ENCODE measurements around the gene CLCN2.

Gene CLCN2

DNA sequence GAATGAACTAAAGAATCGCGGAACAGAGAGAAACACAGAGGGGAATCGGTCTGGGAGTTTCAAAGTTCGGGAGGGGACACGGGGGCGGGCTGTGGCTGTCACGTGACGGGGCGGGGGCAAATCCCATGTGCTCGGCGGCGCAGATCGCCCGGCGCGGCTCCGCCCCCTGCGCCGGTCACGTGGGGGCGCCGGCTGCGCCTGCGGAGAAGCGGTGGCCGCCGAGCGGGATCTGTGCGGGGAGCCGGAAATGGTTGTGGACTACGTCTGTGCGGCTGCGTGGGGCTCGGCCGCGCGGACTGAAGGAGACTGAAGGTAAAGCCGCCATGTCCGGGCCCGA, 47.1 kb downstream of the CLCN2 start, which contains the start of gene EIF4G1:
Gene EIF4G1 (plus strand): TSS at position 244 of the 337 bp plus-strand sequence. CDS start 1,191 bp downstream, outside the sequence.
- H3K27ac ChIP-seq (ENCODE audit: low read length), result peak within 1 kb of the TSS; percentile 84
- peak within 1 kb of the TSS; percentile 97 for H3K4me3 ChIP-seq (ENCODE audit: low read length)

DNA sequence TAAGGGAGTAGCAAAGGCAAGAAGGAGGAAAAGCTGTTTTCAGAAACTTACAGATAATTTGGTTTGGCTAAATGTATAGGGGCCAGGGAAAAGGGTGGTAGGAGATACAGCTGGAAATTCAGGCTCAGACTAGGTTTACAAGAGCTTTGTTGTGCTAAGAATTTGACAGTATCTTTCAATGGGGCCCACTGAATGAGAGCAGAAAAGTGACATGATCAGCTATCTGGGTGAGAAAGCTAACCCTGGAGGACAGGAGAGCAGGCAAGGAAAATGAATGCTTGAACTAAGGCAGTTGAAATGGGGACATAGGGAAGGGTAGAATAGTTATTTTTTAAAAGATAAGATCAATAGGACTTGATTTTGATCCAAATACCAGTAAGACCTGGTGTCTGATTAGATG, 49.8 kb downstream of the CLCN2 start:
- no peaks in the 10 kb centered on the region for H3K9me3 ChIP-seq (ENCODE audit: insufficient read depth, low read depth, low read length)
- no peak overlapping the region for H3K4me3 ChIP-seq (ENCODE audit: low read length)
- no peak overlapping the region for H3K27ac ChIP-seq (ENCODE audit: low read length)
- peaks cover 33% of the 10 kb centered on the region for H3K36me3 ChIP-seq (ENCODE audit: insufficient read depth, low read depth, low read length)
- no peaks in the 10 kb centered on the region for H3K27me3 ChIP-seq (ENCODE audit: insufficient read depth, low read length)
- no peaks in the 10 kb centered on the region for H3K4me1 ChIP-seq (ENCODE audit: insufficient read depth, low read length)
- no peak overlapping the region for H3K9ac ChIP-seq (ENCODE audit: low read depth, low read length)

More for the DNA sequence above, 47.1 kb downstream of the CLCN2 start, which contains the start of gene EIF4G1:
- Histone ChIP-seq H3K9me3 (ENCODE audit: insufficient read depth, low read depth, low read length) (no peaks in the 10 kb centered on the region), H3K36me3 (ENCODE audit: insufficient read depth, low read depth, low read length) (peaks cover 33% of the 10 kb centered on the region), H3K9ac (ENCODE audit: low read depth, low read length) (peak within 1 kb of the TSS; percentile 94), H3K4me1 (ENCODE audit: insufficient read depth, low read length) (no peaks in the 10 kb centered on the region), H3K27me3 (ENCODE audit: insufficient read depth, low read length) (no peaks in the 10 kb centered on the region)

DNA sequence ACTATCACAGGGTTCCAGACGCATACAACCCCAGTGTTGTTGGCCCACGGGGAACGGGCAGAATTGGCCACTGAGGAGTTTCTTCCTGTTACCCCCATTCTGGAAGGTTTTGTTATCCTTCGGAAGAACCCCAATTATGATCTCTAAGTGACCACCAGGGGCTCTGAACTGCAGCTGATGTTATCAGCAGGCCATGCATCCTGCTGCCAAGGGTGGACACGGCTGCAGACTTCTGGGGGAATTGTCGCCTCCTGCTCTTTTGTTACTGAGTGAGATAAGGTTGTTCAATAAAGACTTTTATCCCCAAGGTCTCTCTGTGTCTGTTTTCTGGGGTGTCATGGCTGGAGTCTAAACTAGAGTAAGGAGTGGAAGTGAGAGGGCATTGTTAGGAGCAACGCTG, 52.7 kb downstream of the CLCN2 start:
- no peaks in the 10 kb centered on the region for H3K9me3 ChIP-seq (ENCODE audit: insufficient read depth, low read depth, low read length)
- no peaks in the 10 kb centered on the region for H3K27me3 ChIP-seq (ENCODE audit: insufficient read depth, low read length)
- H3K4me1 ChIP-seq (ENCODE audit: insufficient read depth, low read length), result no peaks in the 10 kb centered on the region
- no peak overlapping the region for H3K9ac ChIP-seq (ENCODE audit: low read depth, low read length)
- no peak overlapping the region for H3K4me3 ChIP-seq (ENCODE audit: low read length)
- no peak overlapping the region for H3K27ac ChIP-seq (ENCODE audit: low read length)
- peaks cover 55% of the 10 kb centered on the region for H3K36me3 ChIP-seq (ENCODE audit: insufficient read depth, low read depth, low read length)

DNA sequence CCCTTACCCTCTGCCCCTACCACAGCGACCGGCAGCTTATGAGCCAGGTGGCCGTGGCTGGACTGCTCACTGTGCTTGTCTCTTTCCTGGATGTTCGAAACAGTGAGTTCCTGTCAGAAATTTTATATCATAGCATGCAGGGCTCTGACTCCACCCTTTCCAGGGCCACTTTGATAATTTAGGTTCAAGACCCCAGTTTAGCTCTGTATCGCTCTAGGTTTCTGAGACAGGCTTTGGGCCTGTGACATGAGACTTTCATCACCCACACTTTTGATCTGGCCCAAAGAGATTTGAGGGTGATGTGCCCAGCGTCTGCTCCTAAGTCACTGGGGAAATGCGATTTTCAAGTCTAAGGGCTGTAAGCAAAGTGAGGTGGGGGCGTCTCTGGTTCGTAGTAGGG, 53.5 kb downstream of the CLCN2 start:
- Histone ChIP-seq H3K36me3 (ENCODE audit: insufficient read depth, low read depth, low read length) (peaks cover 63% of the 10 kb centered on the region), H3K9me3 (ENCODE audit: insufficient read depth, low read depth, low read length) (no peaks in the 10 kb centered on the region)

DNA sequence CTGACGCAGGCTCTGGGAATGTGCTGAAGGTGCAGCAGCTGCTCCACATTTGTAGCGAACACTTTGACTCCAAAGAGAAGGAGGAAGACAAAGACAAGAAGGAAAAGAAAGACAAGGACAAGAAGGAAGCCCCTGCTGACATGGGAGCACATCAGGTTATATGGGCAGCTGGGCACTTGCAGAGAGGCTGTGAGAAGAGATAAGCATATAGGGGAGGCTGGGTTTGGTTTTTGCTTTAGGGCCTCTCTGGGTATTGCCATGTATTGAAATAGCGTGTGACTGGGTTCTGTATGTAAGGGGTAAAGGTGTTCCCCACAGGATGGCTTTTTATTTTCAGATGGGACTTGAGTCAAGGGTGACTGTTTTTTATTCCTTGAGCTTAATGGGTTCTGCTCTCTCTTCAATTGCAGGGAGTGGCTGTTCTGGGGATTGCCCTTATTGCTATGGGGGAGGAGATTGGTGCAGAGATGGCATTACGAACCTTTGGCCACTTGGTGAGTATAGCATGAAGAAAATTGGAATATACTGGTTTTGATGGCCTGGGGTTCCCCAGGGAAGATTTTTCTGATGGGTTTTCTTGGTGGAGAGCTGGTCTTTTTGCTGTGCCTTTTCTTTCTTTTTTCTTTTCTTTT, 54.9 kb downstream of the CLCN2 start:
- H3K4me3 ChIP-seq (ENCODE audit: low read length), result no peak overlapping the region
- H3K9me3 ChIP-seq (ENCODE audit: insufficient read depth, low read depth, low read length), result no peaks in the 10 kb centered on the region
- H3K4me1 ChIP-seq (ENCODE audit: insufficient read depth, low read length), result no peaks in the 10 kb centered on the region
- H3K27ac ChIP-seq (ENCODE audit: low read length), result no peak overlapping the region
- H3K27me3 ChIP-seq (ENCODE audit: insufficient read depth, low read length), result no peaks in the 10 kb centered on the region
- H3K36me3 ChIP-seq (ENCODE audit: insufficient read depth, low read depth, low read length), result peaks cover 78% of the 10 kb centered on the region
- no peak overlapping the region for H3K9ac ChIP-seq (ENCODE audit: low read depth, low read length)

More for the DNA sequence above, 53.5 kb downstream of the CLCN2 start:
- no peak overlapping the region for H3K4me3 ChIP-seq (ENCODE audit: low read length)
- no peak overlapping the region for H3K9ac ChIP-seq (ENCODE audit: low read depth, low read length)
- no peaks in the 10 kb centered on the region for H3K4me1 ChIP-seq (ENCODE audit: insufficient read depth, low read length)
- no peak overlapping the region for H3K27ac ChIP-seq (ENCODE audit: low read length)
- no peaks in the 10 kb centered on the region for H3K27me3 ChIP-seq (ENCODE audit: insufficient read depth, low read length)

DNA sequence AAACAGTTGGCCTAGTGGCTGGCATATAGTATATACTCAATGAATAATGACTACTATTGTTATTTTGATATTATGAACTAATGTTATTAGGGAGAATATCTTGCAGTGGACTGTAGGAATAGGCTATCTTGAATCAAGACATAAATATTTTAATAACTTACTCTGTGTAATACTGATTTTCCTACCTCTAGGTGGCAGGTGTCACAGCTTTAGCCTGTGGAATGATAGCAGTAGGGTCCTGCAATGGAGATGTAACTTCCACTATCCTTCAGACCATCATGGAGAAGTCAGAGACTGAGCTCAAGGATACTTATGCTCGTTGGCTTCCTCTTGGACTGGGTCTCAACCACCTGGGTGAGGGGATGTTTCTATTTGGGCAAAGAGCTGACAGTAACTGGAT, 55.8 kb downstream of the CLCN2 start:
- Histone ChIP-seq H3K4me1 (ENCODE audit: insufficient read depth, low read length) (no peaks in the 10 kb centered on the region), H3K4me3 (ENCODE audit: low read length) (no peak overlapping the region), H3K9me3 (ENCODE audit: insufficient read depth, low read depth, low read length) (no peaks in the 10 kb centered on the region), H3K27me3 (ENCODE audit: insufficient read depth, low read length) (no peaks in the 10 kb centered on the region), H3K9ac (ENCODE audit: low read depth, low read length) (no peak overlapping the region), H3K27ac (ENCODE audit: low read length) (no peak overlapping the region), H3K36me3 (ENCODE audit: insufficient read depth, low read depth, low read length) (peaks cover 86% of the 10 kb centered on the region)

DNA sequence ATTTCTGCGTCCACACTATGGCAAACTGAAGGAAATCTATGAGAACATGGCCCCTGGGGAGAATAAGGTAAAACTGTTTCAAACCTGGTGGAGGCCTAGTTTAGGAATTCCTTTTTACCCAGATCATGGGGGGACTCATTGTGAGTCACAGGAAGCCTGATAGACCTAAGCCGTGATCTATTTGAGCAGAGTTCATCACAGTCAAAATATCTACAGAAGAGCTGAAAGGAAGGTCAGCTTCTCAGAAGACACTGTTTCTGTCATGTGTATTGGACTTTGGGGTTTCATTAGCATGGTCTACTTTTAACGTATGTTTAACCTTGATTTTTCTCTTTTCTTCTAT, 61.1 kb downstream of the CLCN2 start:
- peak overlapping the region; percentile 94; the same call in 1 of the 2 replicates for H3K9ac ChIP-seq (ENCODE audit: low read depth, low read length)
- H3K27me3 ChIP-seq (ENCODE audit: insufficient read depth, low read length), result no peaks in the 10 kb centered on the region
- H3K4me1 ChIP-seq (ENCODE audit: insufficient read depth, low read length), result no peaks in the 10 kb centered on the region
- no peak overlapping the region for H3K27ac ChIP-seq (ENCODE audit: low read length)
- peak overlapping the region; percentile 96 for H3K4me3 ChIP-seq (ENCODE audit: low read length)
- H3K9me3 ChIP-seq (ENCODE audit: insufficient read depth, low read depth, low read length), result no peaks in the 10 kb centered on the region
- H3K36me3 ChIP-seq (ENCODE audit: insufficient read depth, low read depth, low read length), result peaks cover 55% of the 10 kb centered on the region

DNA sequence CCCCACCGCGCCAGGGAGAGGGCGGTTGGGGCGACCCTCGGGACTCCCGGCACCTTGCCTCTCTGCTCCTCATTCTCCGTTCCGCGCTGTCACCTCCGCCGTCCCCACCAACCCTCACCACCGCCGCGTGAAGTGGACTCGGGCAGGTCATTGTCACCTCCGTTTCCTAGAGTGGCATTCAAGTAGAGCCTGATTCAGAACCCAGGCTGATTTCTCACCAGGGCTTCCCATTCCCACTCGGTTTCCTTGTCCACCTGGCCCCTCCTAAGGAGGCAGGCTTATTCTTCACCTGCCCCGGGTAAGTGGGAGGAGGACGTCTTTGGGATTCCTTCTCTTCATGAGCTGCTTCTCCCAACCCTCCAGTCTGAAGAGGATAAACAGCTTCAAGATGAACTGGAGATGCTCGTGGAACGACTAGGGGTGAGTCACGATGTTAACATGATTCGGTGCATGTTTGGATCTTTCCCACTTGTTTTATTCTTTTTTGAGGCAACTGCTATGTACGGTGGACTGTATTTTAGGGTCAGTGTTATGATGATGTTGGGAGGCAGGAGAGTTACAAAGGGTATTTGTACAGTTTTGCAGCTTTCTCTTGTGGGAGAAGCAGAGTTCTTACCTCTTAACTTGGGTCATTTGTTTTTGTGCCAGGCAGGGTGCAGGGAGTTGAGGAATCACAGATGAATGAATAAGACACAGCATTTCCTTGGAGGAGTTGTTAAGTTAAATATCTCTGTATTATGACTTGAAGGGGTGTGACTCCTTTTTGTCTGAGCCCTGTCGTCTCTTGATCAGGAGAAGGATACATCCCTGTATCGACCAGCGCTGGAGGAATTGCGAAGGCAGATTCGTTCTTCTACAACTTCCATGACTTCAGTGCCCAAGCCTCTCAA, 61.7 kb downstream of the CLCN2 start:
- Histone ChIP-seq H3K9me3 (ENCODE audit: insufficient read depth, low read depth, low read length) (no peaks in the 10 kb centered on the region), H3K4me3 (ENCODE audit: low read length) (peak overlapping the region; percentile 96), H3K4me1 (ENCODE audit: insufficient read depth, low read length) (no peaks in the 10 kb centered on the region), H3K27me3 (ENCODE audit: insufficient read depth, low read length) (no peaks in the 10 kb centered on the region), H3K9ac (ENCODE audit: low read depth, low read length) (peak overlapping the region; percentile 94), H3K36me3 (ENCODE audit: insufficient read depth, low read depth, low read length) (peaks cover 49% of the 10 kb centered on the region), H3K27ac (ENCODE audit: low read length) (peak overlapping the region; percentile 30)

DNA sequence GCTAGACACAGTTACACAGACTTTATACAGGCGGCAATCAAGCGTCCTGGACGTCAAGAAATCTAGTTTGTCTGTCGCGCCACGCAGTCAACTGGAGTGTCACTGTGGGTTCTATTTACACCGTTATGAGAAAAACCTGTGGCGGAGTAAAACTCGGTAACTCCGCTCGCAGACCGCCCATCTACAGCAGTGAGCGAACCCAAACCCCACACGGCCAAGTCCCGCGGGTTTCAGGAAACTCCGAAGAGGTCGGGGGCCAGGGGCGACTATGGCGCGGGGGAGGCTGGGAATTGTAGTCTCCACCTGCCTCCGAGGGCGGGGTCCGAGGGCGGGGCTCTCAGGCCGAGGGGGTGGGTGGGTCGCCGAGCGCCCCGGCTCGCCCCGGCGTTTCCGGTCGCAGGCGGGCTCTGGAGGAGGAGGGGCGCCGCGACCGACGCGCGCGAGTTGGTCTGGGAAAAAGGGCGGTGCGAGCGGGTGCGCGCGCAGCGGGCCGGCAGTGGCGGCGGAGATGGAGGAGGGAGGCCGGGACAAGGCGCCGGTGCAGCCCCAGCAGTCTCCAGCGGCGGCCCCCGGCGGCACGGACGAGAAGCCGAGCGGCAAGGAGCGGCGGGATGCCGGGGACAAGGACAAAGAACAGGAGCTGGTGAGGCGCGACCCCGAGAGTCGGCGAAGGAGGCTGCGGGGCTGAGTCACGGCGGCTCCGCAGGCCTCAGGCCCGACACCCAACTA, 62.5 kb downstream of the CLCN2 start, which contains the start of gene PSMD2:
Gene PSMD2 (plus strand): TSS at position 483 of the 729 bp plus-strand sequence. CDS start 26 bp downstream, at position 509.
- Histone ChIP-seq H3K9ac (ENCODE audit: low read depth, low read length) (peak within 1 kb of the TSS; percentile 94), H3K9me3 (ENCODE audit: insufficient read depth, low read depth, low read length) (no peaks in the 10 kb centered on the region), H3K4me1 (ENCODE audit: insufficient read depth, low read length) (no peaks in the 10 kb centered on the region), H3K36me3 (ENCODE audit: insufficient read depth, low read depth, low read length) (peaks cover 41% of the 10 kb centered on the region), H3K27me3 (ENCODE audit: insufficient read depth, low read length) (no peaks in the 10 kb centered on the region), H3K27ac (ENCODE audit: low read length) (peak within 1 kb of the TSS; percentile 30), H3K4me3 (ENCODE audit: low read length) (peak within 1 kb of the TSS; percentile 96)

DNA sequence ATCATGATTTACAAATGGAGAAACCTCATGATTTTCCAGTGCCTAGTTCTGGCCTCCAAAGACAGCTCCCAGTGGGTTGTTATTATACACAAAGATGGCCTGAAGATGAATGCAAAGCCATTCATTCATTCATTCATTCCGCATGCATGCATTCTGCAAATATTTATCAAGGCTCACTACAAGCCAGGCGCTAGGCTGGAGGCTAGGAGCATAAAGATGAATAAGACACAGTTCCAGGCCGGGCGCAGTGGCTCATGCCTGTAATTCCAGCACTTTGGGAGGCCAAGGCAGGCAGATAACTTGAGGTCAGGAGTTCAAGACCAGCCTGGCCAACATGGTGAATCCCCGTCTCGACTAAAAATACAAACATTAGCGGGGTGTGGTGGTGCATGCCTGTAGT, 64.8 kb downstream of the CLCN2 start:
- Histone ChIP-seq H3K27ac (ENCODE audit: low read length) (no peak overlapping the region), H3K4me1 (ENCODE audit: insufficient read depth, low read length) (no peaks in the 10 kb centered on the region), H3K9ac (ENCODE audit: low read depth, low read length) (no peak overlapping the region), H3K27me3 (ENCODE audit: insufficient read depth, low read length) (no peaks in the 10 kb centered on the region), H3K4me3 (ENCODE audit: low read length) (no peak overlapping the region), H3K9me3 (ENCODE audit: insufficient read depth, low read depth, low read length) (no peaks in the 10 kb centered on the region), H3K36me3 (ENCODE audit: insufficient read depth, low read depth, low read length) (peaks cover 17% of the 10 kb centered on the region)

Data from iPS-20b (cell line).